Measurements from ENCODE around the gene TMEM220. TPM values are rescaled to one million over a fixed set of nuclear protein-coding genes. Genes with fewer than 3 reads are reported as not detected.
A peak's percentile ranks its signal among the peaks of the same experiment; 100 is the strongest.

The TMEM220 gene
- total RNA-seq, 1 experiment from 2014 or later = 3.9 TPM

DNA sequence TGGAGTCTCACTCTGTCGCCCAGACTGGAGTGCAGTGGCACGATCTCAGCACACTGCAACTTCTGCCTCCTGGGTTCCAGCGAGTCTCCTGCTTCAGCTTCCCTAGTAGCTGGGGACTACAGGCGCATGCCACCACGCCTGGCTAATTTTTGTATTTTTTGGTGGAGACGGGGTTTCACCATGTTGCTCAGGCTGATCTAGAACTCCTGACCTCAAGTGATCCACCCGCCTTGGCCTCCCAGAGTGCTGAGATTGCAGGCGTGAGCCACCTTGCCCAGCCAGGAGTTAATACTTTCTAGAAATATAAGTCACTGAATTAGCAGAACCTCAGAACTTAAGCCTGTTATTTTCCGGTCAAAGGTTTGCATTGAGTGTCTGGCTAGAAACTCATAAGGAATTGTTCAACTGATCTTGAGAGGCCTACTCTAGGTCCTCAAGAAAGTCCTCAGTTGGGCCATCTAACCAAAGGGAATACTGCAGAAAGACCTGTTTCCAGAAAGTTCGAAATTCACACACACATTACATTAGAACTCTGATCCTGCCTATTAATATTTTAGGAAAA is 1.4 kb downstream of the TMEM220 start:
- no TSS peak for BruUV-seq (replicated peaks)
- intact Hi-C loops (cut with micrococcal nuclease) = loop anchor here (2.0 kb wide), 1 partner anchor 32 kb away; the partner anchor contains the start of genes ADPRM and SCO1
- Histone ChIP-seq H4K20me1 (ENCODE audit: low read length) (no peaks in the 10 kb centered on the region), H3F3A (ENCODE audit: low read length, unreplicated experiment) (no peaks in the 10 kb centered on the region), H3K9me2 (replicated peaks; ENCODE audit: low read length) (no peaks in the 10 kb centered on the region), H3K27ac (ENCODE audit: low read length) (no peak overlapping the region), H3K4me3 (ENCODE audit: low read length) (no peak overlapping the region), H2AFZ (ENCODE audit: low read length) (no peak overlapping the region), H3K4me2 (ENCODE audit: low read length) (no peak overlapping the region), H3K36me3 (ENCODE audit: low read depth, low read length) (no peaks in the 10 kb centered on the region), H3K9ac (ENCODE audit: low read length) (no peak overlapping the region), H3K27me3 (ENCODE audit: low read length) (no peaks in the 10 kb centered on the region), H3K79me2 (ENCODE audit: low read length) (no peaks in the 10 kb centered on the region), H3K9me3 (ENCODE audit: low read length) (no peaks in the 10 kb centered on the region), H3K4me1 (ENCODE audit: insufficient read depth, low read length) (peaks cover 3% of the 10 kb centered on the region; the same call in 1 of the 2 replicates)
- DNase-seq (no peak), ATAC-seq (no peak)
- POLR2A ChIA-PET (ENCODE audit: unreplicated experiment) = no interaction called here
- TF ChIP-seq EZH2phosphoT487 (IDR thresholded peaks at IDR 0.05; ENCODE audit: borderline replicate concordance, low read length) (no peak), EZH2 (IDR thresholded peaks at IDR 0.05; ENCODE audit: low read length, unreplicated experiment) (no peak)
- TF ChIP-seq, protein P1, sequence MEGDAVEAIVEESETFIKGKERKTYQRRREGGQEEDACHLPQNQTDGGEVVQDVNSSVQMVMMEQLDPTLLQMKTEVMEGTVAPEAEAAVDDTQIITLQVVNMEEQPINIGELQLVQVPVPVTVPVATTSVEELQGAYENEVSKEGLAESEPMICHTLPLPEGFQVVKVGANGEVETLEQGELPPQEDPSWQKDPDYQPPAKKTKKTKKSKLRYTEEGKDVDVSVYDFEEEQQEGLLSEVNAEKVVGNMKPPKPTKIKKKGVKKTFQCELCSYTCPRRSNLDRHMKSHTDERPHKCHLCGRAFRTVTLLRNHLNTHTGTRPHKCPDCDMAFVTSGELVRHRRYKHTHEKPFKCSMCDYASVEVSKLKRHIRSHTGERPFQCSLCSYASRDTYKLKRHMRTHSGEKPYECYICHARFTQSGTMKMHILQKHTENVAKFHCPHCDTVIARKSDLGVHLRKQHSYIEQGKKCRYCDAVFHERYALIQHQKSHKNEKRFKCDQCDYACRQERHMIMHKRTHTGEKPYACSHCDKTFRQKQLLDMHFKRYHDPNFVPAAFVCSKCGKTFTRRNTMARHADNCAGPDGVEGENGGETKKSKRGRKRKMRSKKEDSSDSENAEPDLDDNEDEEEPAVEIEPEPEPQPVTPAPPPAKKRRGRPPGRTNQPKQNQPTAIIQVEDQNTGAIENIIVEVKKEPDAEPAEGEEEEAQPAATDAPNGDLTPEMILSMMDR (conservative IDR thresholded peaks at IDR 0.05; ENCODE audit: low read depth, low read length) = no peak
- CTCF ChIA-PET = no interaction called here

- no TSS peak for BruUV-seq (replicated peaks)
- Histone ChIP-seq H3K36me3 (ENCODE audit: low read depth, low read length) (no peaks in the 10 kb centered on the region), H3F3A (ENCODE audit: low read length, unreplicated experiment) (no peaks in the 10 kb centered on the region), H3K4me2 (ENCODE audit: low read length) (no peak overlapping the region), H2AFZ (ENCODE audit: low read length) (no peak overlapping the region), H3K4me3 (ENCODE audit: low read length) (no peak overlapping the region), H3K27me3 (ENCODE audit: low read length) (no peaks in the 10 kb centered on the region), H3K27ac (ENCODE audit: low read length) (no peak overlapping the region), H3K9ac (ENCODE audit: low read length) (no peak overlapping the region), H3K79me2 (ENCODE audit: low read length) (no peaks in the 10 kb centered on the region), H4K20me1 (ENCODE audit: low read length) (no peaks in the 10 kb centered on the region), H3K4me1 (ENCODE audit: insufficient read depth, low read length) (peaks cover 3% of the 10 kb centered on the region; the same call in 1 of the 2 replicates), H3K9me3 (ENCODE audit: low read length) (no peaks in the 10 kb centered on the region), H3K9me2 (replicated peaks; ENCODE audit: low read length) (no peaks in the 10 kb centered on the region)
- TF ChIP-seq EZH2 (IDR thresholded peaks at IDR 0.05; ENCODE audit: low read length, unreplicated experiment) (no peak), EZH2phosphoT487 (IDR thresholded peaks at IDR 0.05; ENCODE audit: borderline replicate concordance, low read length) (no peak)
- TF ChIP-seq, protein P1 (conservative IDR thresholded peaks at IDR 0.05; ENCODE audit: low read depth, low read length) = no peak
- ATAC-seq (no peak), DNase-seq (peak; percentile 2)
- CTCF ChIA-PET = no interaction called here
- POLR2A ChIA-PET (ENCODE audit: unreplicated experiment) = no interaction called here
- intact Hi-C loops (cut with micrococcal nuclease) = no loop called here
These were observed 2.6 kb downstream of the TMEM220 start for GRCh38 chr17:10727192-10727591.

DNA sequence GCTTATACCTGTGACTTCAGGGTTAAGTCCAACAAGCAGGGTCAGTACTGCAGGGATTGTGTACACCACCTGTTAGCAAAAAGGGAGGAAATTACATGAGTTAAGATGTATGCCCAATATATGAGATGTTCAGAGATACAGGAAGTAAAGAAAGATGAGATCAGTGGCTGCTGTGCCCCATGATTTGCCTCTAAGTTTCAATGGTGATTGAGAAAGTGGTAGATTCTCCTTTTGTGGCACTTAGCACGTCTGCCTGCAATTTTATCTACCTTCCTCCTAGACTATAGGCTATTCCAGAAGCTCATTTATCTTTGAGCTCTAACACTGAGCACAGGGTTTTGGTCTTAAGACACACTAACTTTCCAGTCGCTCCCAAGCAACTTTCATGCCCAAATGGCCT is 3.6 kb downstream of the TMEM220 start:
- Histone ChIP-seq H3K27ac (ENCODE audit: low read length) (no peak overlapping the region), H3K9me3 (ENCODE audit: low read length) (no peaks in the 10 kb centered on the region), H3K9ac (ENCODE audit: low read length) (no peak overlapping the region), H3K4me2 (ENCODE audit: low read length) (no peak overlapping the region), H3K4me1 (ENCODE audit: insufficient read depth, low read length) (peaks cover 3% of the 10 kb centered on the region; the same call in 1 of the 2 replicates), H2AFZ (ENCODE audit: low read length) (no peak overlapping the region), H3K4me3 (ENCODE audit: low read length) (no peak overlapping the region), H3K27me3 (ENCODE audit: low read length) (no peaks in the 10 kb centered on the region), H3K79me2 (ENCODE audit: low read length) (no peaks in the 10 kb centered on the region), H4K20me1 (ENCODE audit: low read length) (no peaks in the 10 kb centered on the region), H3K9me2 (replicated peaks; ENCODE audit: low read length) (no peaks in the 10 kb centered on the region), H3F3A (ENCODE audit: low read length, unreplicated experiment) (no peaks in the 10 kb centered on the region), H3K36me3 (ENCODE audit: low read depth, low read length) (no peaks in the 10 kb centered on the region)
- no peak for DNase-seq
- intact Hi-C loops (cut with micrococcal nuclease) = no loop called here
- POLR2A ChIA-PET (ENCODE audit: unreplicated experiment) = no interaction called here
- BruUV-seq (replicated peaks) = no TSS peak
- CTCF ChIA-PET = no interaction called here
- ATAC-seq = no peak
- no peak for TF ChIP-seq EZH2phosphoT487 (IDR thresholded peaks at IDR 0.05; ENCODE audit: borderline replicate concordance, low read length)
- TF ChIP-seq, protein P1 (conservative IDR thresholded peaks at IDR 0.05; ENCODE audit: low read depth, low read length) = no peak
- no peak for TF ChIP-seq EZH2 (IDR thresholded peaks at IDR 0.05; ENCODE audit: low read length, unreplicated experiment)
